Stimulated activated naive CD8-positive, alpha-beta T cell treated with anti-CD3 and anti-CD28 coated beads, Interleukin-15, Interleukin-2, amounts not matched to agents 100 ng/mL and 50 ng/mL, for 24 hours (primary cell): ENCODE results near the gene OR2T2.
"Not testable (repeated sequence)": the region's sequence is repeated elsewhere in the genome, so short reads cannot be mapped to it uniquely, and the experiment has no call there.

Experiments
- H3K27ac Mint-ChIP-seq: one replicate; pipeline ENCODE4 v1.8.0; 2021; ENCODE audit warnings: mild to moderate bottlenecking, mixed read lengths
- H3K27me3 Mint-ChIP-seq: one replicate; pipeline ENCODE4 v1.8.0; 2021; ENCODE audit warnings: mixed read lengths
- H3K36me3 Mint-ChIP-seq: one replicate; pipeline ENCODE4 v1.8.0; 2021; ENCODE audit warnings: low read depth, mixed read lengths
- H3K4me1 Mint-ChIP-seq: one replicate; pipeline ENCODE4 v1.8.0; 2021; ENCODE audit warnings: low read depth, mixed read lengths
- H3K4me3 Mint-ChIP-seq: one replicate; pipeline ENCODE4 v1.8.0; 2021; ENCODE audit warnings: mild to moderate bottlenecking, mixed read lengths
- H3K9me3 Mint-ChIP-seq: one replicate; pipeline ENCODE4 v1.8.0; 2021; ENCODE audit warnings: mixed read lengths

The OR2T2 gene

GRCh38 chr1:248439283-248439682 lies 6.2 kb upstream of the OR2T2 start:
- not testable (repeated sequence) for H3K36me3 Mint-ChIP-seq, H3K4me1 Mint-ChIP-seq, H3K4me3 Mint-ChIP-seq, H3K27me3 Mint-ChIP-seq, H3K27ac Mint-ChIP-seq
- peaks cover 11% of the 10 kb centered on the region for H3K9me3 Mint-ChIP-seq

GRCh38 chr1:248442500-248443277 lies 2.7 kb upstream of the OR2T2 start:
- not testable (repeated sequence) for H3K36me3 Mint-ChIP-seq, H3K27ac Mint-ChIP-seq, H3K27me3 Mint-ChIP-seq, H3K4me1 Mint-ChIP-seq, H3K4me3 Mint-ChIP-seq
- H3K9me3 Mint-ChIP-seq: peaks cover 11% of the 10 kb centered on the region

- not testable (repeated sequence) for H3K27ac Mint-ChIP-seq, H3K4me3 Mint-ChIP-seq, H3K4me1 Mint-ChIP-seq, H3K27me3 Mint-ChIP-seq, H3K36me3 Mint-ChIP-seq
- H3K9me3 Mint-ChIP-seq: peaks cover 11% of the 10 kb centered on the region
These were observed 834 bp upstream of the OR2T2 start for GRCh38 chr1:248444603-248445002.

GRCh38 chr1:248448409-248449074 lies 3.1 kb downstream of the OR2T2 start:
- not testable (repeated sequence) for H3K4me3 Mint-ChIP-seq, H3K4me1 Mint-ChIP-seq, H3K9me3 Mint-ChIP-seq, H3K36me3 Mint-ChIP-seq, H3K27ac Mint-ChIP-seq, H3K27me3 Mint-ChIP-seq

- H3K4me1 Mint-ChIP-seq, H3K9me3 Mint-ChIP-seq, H3K4me3 Mint-ChIP-seq, H3K36me3 Mint-ChIP-seq, H3K27ac Mint-ChIP-seq, H3K27me3 Mint-ChIP-seq: not testable (repeated sequence)
These were observed 4.5 kb downstream of the OR2T2 start for GRCh38 chr1:248449821-248450465.

DNA sequence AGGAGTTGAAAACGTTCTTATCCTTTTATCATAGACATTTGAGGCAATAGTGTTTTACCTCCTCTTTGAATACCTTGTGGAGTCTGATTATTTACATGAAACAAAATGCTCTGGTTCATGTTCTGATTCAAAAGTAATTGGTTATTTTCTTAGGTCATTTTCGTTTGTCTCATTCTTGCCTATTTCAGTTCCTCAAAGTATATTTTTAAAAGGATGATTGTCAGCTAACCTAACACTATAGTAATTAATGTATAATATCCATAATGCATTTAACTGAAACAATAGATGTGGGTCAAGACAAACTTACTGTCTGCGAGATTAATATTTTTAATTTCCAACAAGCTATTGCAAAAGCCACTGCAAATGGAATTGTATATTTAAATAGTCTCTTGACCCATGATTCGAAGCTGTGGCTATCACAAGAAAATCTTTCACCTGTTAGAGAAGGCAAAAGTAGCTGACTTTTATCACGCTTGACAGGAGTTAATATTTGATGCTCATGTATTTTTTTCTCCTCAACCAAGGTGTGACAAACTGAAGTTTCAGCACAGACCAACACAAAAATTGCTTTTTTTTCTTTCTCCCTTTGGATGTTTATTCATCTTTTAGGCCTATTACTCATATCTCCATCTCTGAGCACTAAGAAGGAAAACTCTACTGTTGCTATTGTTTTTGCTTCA lies 5.2 kb downstream of the OR2T2 start:
- not testable (repeated sequence) for H3K27ac Mint-ChIP-seq, H3K4me1 Mint-ChIP-seq, H3K9me3 Mint-ChIP-seq

GRCh38 chr1:248453619-248454018 lies 8.2 kb downstream of the OR2T2 start:
- not testable (repeated sequence) for H3K9me3 Mint-ChIP-seq, H3K27ac Mint-ChIP-seq, H3K27me3 Mint-ChIP-seq, H3K4me3 Mint-ChIP-seq, H3K36me3 Mint-ChIP-seq, H3K4me1 Mint-ChIP-seq

More for the DNA sequence above, 5.2 kb downstream of the OR2T2 start:
- not testable (repeated sequence) for H3K27me3 Mint-ChIP-seq, H3K4me3 Mint-ChIP-seq, H3K36me3 Mint-ChIP-seq

DNA sequence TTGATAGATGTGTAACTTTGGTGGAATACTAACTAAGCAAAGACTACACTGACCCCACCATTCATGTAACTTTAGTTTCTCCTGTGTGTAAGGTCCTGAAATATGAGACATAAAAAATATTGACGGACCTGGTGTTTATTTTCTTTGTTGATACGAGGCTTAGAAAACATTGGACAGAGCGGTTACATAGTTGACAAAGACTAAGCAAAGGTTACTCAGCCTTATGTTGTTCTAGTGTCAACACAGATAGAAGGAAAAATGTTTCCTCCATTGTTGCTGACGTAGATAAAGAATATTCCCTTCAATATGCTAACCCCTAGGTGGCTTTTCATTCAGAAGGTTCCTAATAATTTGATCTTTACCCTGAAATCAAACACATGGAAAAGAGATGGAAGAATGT lies 9.6 kb downstream of the OR2T2 start:
- not testable (repeated sequence) for H3K4me3 Mint-ChIP-seq, H3K9me3 Mint-ChIP-seq

GRCh38 chr1:248456635-248457034 lies 11.2 kb downstream of the OR2T2 start:
- not testable (repeated sequence) for H3K36me3 Mint-ChIP-seq, H3K4me1 Mint-ChIP-seq

More for the DNA sequence above, 9.6 kb downstream of the OR2T2 start:
- not testable (repeated sequence) for H3K4me1 Mint-ChIP-seq, H3K36me3 Mint-ChIP-seq, H3K27me3 Mint-ChIP-seq, H3K27ac Mint-ChIP-seq

DNA sequence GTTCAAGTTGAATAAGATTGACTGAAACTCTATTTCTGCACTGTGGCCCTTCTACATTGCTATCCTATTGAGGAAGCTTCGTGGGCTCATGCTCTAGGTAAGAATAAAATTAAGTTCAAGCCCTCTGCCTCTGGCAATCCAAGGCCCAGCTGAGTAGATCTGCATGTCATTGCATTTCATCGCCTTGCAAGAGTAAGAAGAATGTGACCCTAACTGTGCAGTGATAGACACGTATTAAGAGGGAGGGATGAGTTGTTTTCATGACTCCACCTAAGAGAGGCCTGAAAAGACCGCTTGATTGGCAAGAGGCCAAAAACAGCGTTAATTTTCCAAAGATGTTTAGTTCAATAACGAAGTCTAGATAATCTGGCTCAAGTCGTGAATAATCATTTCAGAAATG lies 13.7 kb downstream of the OR2T2 start:
- not testable (repeated sequence) for H3K4me3 Mint-ChIP-seq, H3K27me3 Mint-ChIP-seq, H3K27ac Mint-ChIP-seq, H3K4me1 Mint-ChIP-seq, H3K36me3 Mint-ChIP-seq
- peaks cover 13% of the 10 kb centered on the region for H3K9me3 Mint-ChIP-seq

More at GRCh38 chr1:248456635-248457034, 11.2 kb downstream of the OR2T2 start:
- not testable (repeated sequence) for H3K27ac Mint-ChIP-seq, H3K4me3 Mint-ChIP-seq, H3K9me3 Mint-ChIP-seq, H3K27me3 Mint-ChIP-seq

GRCh38 chr1:248471154-248471553 lies 25.7 kb downstream of the OR2T2 start:
- Mint-ChIP-seq H3K4me3 (no peak overlapping the region), H3K4me1 (no peaks in the 10 kb centered on the region)

DNA sequence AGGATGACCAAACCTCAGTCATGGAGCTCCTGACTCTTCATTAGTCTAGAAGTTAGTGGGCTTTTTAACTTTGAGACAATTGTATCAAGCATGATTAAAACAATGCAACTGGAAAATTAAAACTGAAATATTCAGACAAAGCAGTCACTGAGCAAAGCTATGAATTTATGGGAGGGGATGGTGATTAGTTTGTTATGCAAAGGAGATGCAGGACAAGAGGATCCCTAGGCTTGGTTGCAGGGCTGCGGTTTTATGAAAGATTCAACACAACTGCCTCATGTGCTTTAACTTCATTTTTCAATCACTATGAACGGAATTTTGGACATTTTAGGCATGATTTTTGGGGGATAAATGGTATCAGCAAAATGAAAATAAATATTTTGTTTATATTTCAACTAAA lies 26.7 kb downstream of the OR2T2 start:
- not testable (repeated sequence) for H3K27me3 Mint-ChIP-seq, H3K4me3 Mint-ChIP-seq, H3K36me3 Mint-ChIP-seq, H3K27ac Mint-ChIP-seq, H3K4me1 Mint-ChIP-seq
- peaks cover 10% of the 10 kb centered on the region for H3K9me3 Mint-ChIP-seq

More at GRCh38 chr1:248471154-248471553, 25.7 kb downstream of the OR2T2 start:
- Mint-ChIP-seq H3K36me3 (peaks cover 8% of the 10 kb centered on the region), H3K9me3 (peaks cover 15% of the 10 kb centered on the region), H3K27me3 (no peaks in the 10 kb centered on the region), H3K27ac (no peak overlapping the region)

DNA sequence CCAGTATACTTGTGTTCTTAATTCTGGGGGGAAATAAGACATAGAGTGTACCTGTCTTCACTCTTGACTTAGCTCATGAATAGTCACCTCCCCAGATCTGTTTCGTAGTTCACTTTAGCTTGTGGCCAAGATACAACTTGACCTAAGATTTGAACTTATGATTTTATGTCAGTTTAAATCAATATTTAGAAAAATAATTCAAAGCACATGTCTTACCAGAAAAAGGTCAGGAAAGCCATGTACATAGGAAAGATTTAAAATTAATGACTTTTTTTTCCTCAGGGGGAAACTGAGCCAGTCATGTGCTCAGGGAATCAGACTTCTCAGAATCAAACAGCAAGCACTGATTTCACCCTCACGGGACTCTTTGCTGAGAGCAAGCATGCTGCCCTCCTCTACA lies 27.6 kb downstream of the OR2T2 start, which contains the start of gene OR2T3:
TSS of gene OR2T3 (plus strand) at position 301 of the 400 bp plus-strand sequence. CDS start at position 301, 0 bp downstream.
- not testable (repeated sequence) for H3K9me3 Mint-ChIP-seq

DNA sequence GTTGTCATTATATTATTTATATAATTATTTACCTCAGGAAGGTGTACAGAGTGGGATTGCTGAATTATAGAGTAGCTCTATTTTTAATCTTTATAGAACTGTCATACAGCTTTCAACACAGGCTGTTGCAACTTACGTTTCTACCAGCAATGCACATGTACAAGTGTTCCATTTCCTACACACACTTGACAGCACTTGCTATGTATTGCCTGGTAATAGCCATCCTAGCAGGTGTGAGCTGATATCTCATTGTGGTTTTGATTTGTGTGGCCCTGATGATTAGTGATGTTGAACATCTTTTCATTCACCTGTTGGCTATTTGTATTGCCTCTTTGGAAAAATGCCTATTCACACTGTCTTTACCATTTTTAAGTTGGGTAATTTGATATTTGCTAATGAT lies 30.2 kb downstream of the OR2T2 start:
- H3K27ac Mint-ChIP-seq, H3K9me3 Mint-ChIP-seq, H3K36me3 Mint-ChIP-seq, H3K4me3 Mint-ChIP-seq, H3K4me1 Mint-ChIP-seq, H3K27me3 Mint-ChIP-seq: not testable (repeated sequence)

More for the DNA sequence above, 27.6 kb downstream of the OR2T2 start, which contains the start of gene OR2T3:
- H3K36me3 Mint-ChIP-seq, H3K27ac Mint-ChIP-seq, H3K4me3 Mint-ChIP-seq, H3K27me3 Mint-ChIP-seq, H3K4me1 Mint-ChIP-seq: not testable (repeated sequence)
